ENCODE measurements around the gene C17orf75.

The C17orf75 gene

DNA sequence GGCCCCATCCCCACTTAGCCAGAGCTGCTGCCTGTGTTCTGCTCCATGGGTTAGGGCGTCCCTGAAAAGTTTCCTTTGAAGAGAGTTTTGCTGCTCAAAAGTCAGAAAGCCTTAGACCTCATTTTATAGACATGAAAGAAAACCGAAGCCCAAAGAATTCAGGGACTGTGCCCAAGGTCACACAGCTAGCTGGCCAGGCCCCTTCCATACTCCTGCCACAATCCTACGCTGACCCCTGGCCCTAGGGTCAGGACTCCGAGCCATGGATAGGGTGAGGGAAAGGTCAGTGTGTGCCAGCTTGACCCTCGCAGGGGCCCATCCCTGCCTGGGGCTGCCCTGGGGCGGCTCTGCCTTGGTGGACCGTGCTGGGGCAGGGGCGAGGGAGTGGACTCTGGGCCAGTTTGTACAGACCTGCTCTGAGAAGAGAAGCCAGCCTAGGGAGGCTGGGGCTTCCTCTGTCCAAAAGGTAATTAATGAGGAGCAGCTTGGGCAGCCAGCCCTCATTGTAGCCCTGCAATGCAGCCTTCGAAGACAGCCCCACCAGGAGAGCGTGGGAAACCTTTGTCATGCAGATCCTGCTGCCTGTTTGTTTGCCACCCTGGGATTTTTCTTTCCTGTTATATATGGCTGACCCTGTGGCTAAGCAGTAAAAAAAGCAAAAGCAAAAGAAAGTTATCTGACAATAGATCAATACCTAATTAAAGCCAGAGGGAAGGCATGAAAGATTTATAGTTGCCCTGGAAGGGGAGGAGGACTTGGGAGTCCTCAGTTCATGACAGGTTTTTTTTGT is 38.9 kb downstream of the C17orf75 start:
- peak; percentile 69 for DNase-seq (ENCODE audit: low spot score)

DNA sequence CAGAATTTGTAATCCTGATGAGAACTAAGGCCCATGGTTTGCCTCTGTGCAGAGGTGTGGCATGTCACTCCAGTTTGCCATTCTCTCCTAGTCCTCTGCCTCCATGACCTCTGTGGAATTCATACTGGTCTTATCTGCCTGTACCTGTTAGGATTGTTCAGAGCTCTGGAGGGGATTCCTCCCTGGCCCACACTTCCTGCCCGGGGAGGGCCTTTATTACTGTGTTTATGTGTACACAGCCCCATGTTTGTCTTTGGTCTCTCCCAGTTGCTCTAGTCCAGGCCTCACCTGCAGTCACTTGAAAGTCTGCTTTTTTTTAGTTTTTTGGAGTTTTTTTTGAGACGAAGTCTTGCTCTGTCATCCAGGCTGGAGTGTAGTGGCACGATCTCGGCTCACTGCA is 39.9 kb downstream of the C17orf75 start:
- no peak for DNase-seq (ENCODE audit: low spot score)

DNA sequence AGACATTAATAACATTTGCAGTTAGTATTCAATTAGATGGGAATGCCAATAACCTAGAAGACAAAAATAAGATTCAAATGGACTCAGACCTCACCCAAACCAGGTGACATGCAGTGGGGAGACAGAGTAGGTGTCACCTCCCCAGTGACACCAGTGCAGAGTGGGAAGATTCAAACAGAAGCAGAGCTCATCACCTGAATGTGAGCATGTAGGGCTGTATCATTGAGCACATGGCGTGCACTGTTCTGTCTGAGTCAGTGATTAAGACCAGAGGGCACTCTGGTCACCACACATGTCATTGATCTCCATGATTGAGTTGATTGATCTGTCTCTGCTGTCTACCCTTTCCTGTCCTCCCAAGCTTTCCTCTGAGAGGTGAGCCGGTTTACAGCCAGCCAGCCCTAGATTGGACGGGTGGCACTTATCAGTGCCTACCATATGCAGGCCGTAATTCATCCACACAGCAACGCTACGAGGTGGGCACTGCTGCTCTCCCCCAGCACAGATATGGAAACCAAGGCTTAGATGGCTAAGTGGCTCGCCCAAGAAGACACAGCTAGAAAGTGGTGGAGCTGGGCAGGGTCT is 42.3 kb downstream of the C17orf75 start:
- no peak for DNase-seq (ENCODE audit: low spot score)

DNA sequence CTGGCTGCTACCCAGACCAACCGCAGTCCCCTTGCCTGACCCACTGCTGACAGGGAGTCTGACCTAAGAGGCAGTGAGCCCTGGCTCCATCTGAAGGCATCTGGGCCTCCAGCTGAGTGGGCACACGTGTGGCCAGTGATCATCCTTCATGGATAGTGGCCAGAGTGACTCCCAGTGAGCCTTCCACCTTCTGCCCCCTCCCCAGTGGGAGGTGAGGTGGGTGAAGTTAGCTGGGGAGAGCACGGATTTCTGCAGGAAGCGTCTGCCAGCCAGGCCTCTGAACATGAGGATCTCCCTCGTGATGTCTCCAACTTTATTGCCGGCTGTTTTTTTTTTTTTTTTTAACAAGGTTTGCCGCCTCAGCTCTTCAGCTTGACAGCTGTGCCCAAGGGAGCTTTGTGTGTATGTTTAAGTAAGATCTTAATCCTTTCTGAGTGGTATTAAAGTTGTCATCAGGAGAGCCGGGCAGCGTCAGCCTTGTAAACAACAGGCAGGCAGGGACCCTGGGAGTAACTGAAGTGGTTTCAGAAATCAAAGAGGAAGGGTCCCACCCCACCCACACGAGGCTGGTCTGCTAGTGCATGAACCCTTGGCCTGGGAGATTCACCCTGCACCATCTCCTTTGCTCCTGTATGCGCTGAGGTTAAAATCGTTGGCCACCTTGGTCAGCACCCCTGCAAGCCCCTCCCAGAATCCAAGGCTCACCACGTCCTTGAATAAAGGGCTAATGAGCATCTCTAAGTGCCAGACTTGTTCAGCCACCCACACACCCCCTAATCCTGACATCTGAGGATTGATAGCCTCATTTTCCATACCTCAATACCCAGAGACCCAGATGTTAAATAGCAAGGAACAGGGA is 43.0 kb downstream of the C17orf75 start:
- DNase-seq (ENCODE audit: low spot score) = peak; percentile 5

DNA sequence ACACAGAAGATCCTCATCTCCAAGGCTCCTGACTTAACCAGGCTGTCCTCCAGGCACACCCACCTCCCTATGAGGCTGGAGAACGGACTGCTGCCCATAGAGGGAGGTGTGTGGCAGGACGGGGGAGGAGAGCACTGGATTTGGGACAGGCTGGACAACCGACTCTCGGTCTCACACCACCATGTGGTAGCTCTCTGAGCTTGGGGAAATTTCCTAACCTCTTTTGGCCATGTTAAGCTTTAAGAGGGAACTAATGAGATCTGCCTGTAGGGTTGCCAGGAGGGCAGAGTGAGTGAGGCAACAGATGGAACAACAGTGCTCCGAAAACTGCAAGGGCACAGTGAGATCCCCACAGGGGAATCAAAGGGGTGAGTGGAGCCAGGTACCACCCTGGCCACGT is 43.7 kb downstream of the C17orf75 start:
- peak; percentile 15 for DNase-seq (ENCODE audit: low spot score)

DNA sequence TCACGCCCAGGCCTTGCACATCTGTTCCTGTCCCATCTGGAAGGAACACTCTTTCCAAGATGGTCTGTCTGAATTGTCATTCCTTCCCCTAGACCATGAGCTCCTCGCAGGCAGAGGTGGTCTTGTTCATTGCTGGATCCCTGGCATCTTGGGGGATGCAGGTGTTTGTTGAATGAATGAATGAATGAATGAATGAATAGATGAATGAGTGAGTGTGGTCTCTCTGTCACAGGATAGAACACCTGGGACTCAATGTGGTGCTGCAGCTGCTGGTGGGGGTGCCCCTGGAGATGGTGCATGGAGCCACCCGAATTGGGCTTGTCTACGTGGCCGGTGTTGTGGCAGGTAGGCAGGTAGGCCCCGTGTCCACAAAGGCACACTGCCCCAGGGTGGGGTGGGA is 44.1 kb downstream of the C17orf75 start:
- no peak for DNase-seq (ENCODE audit: low spot score)

DNA sequence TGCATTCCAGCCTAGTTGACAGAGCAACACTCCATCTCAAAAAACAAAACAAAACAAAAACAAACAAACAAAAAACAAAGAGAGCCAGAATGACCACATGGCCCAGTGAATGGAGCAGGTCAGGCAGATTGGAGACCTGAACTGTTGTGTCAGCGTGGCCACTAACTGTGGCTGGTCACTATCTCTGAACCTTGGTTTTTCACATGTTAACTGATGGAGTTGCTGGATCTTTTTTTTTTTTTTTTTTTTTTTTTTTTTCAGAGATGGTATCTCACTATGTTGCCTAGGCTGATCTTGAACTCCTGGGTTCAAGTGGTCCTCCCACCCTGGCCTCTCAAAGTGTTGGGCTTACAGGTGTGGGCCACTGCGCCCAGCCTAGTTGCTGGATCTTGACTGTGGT is 44.5 kb downstream of the C17orf75 start:
- DNase-seq (ENCODE audit: low spot score) = no peak

DNA sequence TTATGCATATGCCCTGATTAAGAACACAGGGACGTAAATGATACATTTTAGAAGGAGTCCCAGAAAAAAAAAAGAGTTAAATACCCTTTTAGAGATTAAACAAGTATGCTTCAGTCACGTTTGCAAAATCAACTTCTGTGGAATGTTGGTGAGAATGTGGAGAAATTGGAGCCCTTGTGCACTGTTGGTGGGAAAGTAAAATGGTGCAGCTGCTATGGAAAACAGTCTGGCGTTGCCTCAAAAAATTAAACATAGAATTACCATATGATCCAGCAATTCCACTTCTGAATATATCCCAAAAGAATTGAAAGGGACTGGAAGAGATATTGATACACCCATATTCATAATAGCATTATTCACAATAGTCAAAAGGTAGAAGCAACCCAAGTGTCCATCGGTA is 49.9 kb downstream of the C17orf75 start:
- no peak for DNase-seq (ENCODE audit: low spot score)

DNA sequence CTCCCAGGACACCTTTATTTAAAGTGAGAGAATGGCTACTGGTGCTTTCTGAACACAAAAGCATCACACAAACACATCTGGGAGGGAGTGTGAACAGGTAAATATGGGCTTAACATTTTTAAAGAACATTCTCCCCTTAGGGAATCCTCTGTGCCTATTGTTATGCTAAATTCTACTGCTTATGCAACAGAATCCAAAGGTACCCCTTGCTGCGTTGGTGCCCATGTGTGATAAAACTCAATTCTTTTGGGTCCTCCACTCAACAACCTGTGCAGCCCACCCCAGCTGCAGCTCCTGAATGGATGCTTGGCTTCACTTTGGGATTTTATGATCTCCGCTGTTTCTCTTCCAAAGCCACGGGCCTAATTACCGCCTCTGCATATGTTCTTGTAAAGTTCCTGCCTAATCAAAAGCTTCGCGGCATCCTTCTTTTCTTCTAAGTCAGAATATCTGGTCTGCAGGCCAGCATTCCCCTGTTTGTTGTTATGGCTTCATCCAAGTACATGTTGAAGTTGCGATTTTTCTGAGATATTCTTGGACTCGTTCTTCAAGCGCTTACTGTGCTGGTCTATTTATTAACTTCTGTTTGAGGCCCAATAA is 52.4 kb downstream of the C17orf75 start:
- DNase-seq (ENCODE audit: low spot score) = no peak

DNA sequence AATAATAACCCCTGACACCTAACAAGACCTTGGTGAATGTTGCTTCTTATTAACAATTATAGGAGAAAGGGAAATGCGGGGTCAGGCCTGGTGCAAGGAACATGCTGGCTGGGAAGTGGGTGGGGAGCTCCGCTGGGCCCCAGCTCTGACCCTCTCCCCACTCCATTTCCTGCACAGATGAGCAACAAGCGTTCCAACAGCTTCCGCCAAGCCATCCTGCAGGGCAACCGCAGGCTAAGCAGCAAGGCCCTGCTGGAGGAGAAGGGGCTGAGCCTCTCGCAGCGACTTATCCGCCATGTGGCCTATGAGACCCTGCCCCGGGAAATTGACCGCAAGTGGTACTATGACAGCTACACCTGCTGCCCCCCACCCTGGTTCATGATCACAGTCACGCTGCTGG is 53.4 kb downstream of the C17orf75 start:
- no peak for DNase-seq (ENCODE audit: low spot score)

DNA sequence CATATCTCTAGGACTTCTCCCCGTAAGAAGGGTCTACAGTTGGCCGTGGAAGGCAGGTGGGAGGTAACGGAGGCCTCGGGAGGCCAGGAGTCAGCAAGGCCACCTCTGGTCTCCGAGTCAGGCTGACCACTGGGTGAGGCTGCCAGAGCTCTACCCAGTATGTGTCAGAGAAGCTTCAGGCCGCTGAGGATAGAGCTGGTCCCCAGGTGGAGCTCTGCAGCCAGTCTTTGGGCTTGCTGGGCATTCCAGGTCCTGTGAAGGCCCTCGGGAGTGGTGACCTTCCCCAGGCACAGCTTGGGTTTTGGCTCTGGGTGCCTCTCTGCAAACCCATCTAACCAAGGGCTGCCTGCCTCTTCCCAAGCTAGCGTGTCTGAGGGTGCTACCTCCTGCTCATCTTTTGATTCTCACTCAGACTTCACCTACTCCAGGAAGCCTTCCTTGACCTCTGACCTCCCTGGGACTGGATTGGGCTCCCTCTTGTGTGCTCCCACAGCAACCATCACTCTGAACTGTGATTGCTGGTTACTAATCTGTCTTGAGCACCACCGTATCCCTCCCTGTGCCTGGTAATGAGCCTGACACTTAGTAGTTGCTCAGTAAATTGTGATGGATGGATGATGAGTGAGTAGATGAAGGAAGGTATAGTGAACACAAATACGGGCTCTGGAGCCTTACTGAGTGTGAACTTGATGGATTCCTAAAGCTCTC is 54.0 kb downstream of the C17orf75 start:
- DNase-seq (ENCODE audit: low spot score) = no peak

DNA sequence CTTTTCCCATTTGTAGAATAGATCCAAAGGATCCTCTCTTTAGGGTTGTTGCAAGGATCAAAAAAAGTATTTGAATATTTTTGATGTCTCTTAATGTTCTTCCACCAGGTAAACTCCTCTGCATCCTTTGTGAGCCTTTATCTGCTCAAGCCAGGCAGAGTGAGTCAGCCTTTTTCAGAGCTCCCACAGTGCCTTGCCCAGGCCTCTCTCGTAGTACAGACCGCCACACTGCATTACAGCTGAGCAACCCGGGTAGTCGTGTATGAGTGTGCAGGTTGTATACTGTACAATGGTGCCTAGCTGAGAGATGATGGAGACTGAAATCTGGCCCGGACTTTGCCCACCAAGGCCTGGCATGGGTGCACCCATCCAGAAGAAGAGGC is 55.5 kb downstream of the C17orf75 start:
- no peak for DNase-seq (ENCODE audit: low spot score)

DNA sequence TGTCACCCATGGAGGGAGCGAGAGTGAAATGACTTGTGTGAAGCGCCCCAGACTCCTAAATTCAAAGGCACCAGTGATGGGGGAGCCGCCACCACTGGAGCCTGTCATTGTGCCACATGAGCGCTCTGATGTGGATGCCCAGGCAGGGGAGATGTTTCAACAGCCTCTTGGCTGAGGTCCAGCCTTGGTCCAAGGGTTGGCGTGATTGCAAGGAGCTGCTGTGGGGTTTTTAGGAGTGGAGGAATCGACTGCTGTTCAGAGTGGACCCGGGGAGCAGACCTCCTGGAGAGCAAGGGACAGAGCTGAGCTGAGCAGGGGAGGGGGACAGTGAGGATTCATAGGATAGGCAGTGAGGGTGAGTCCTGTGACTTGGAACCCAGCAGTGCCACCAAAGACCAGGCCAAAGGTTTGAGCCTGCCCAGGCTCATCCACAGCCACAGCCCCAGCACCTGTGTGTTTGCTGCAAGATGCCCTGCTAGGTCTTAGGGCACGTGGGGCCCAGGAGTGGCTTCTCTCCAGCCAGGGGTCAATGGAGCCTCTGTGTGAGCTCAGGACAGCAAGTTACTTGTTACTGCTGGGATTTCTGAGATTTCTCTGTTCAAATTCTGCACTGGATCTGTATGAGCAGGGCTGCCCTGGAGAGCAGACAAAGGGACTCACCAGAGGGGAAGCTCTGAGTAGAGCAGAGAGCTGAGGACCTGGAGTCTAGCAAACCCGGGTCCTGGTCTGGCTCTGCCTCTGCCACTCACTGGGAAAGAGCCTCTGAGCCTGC is 56.0 kb downstream of the C17orf75 start:
- no peak for DNase-seq (ENCODE audit: low spot score)

DNA sequence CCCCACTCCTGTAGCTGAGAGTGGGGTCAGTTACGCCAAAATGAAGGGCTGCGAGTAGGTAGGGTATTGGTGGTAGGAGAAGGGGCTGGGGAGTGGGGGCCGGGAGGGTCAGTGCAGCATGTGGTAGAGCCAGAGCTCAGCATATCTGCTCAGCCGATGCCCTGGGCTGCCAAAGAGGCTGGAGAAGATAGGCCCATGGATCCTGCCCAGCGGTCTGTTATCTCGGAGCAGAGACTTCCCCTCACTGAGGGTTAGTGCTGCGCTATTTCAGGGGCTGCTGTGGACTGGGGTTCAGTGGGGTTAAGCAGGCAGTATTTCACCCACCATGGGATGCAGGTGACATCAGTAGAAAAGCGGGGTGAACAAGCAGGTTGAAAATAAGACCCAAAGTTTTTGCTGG is 56.7 kb downstream of the C17orf75 start:
- DNase-seq (ENCODE audit: low spot score) = no peak

DNA sequence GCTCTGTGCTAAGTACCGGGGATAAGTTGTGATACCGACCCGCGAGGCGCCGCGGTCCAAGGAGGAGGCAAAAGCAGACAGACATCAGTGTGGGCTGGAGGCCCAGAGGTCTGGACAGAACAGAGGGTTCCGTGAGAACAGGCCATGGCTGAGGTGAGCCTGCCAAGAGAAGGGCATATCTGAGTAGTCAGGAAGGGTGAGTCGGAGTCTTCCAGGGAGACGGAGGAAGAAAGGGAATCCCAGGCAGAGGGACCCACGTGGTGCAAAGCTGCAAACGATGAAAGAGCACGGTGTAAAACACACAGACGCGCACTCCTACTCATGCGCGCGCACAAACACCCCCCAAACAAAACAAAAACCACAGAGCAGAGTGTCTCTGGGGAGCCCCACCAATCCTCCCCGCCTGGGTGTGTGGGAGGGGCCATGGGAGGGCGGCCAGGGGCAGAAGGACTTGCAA is 58.2 kb downstream of the C17orf75 start:
- DNase-seq (ENCODE audit: low spot score) = no peak

DNA sequence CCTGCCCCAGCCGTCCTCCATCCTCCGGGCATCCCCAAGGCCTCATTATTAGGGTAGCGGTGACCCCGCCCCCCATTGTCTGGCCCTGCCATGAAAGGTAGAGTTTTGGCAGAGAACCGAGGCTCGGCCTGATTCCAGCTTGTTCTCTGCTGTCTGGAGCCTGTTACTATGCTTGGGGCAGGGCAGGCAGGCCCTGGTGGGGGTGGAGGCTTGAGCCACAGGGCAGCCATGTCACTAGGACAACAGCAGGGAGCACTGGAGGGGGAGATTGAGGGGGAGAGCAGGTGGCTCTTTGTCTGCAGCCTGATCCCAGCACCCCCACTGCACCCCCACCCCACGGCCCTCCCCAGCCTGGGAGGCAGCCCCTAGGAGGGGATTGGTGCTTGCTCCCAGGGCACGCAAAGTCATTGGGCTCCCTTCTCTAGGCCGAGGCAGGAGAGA is 60.9 kb downstream of the C17orf75 start:
- DNase-seq (ENCODE audit: low spot score) = peak; percentile 75

DNA sequence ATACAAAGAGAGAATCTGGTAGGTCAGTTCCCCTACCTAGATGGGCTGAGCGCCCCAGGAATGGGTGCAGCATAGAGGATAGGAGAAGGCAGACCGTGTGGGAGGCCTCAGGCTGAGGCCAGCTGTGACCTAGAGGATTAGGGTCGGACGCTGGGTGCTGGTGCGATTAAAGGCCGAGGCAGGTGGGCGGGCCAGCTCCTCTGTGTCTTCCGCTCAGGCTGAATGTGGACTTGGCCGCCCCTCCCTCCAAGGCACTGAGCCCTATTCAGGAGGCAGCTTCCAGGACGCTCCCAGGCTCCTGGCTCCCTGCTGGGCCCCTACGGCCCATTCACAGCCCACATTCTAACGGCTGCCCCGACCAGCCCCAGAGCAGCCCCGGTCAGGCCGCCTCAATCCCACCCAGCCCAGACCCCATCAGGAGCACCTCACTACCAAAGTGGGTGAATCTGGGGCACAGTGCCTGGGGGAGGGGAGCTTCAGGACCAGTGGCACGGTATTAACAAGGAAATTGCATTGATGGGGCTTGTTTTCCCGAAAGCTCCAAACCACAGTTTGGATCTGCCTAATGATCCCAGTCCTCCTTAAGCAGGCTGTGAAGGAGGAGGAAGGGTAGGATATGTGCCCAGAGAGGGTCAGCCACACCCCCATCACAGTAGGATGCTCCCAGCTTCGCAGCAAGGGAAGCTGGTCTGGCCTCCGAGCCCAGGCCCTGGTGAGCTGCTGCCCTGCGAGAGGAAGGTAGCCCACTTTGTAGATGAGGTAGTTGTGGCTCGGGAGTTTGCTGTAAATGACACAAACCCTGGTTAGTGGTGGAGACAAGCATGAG is 61.9 kb downstream of the C17orf75 start:
- DNase-seq (ENCODE audit: low spot score) = peak; percentile 60

DNA sequence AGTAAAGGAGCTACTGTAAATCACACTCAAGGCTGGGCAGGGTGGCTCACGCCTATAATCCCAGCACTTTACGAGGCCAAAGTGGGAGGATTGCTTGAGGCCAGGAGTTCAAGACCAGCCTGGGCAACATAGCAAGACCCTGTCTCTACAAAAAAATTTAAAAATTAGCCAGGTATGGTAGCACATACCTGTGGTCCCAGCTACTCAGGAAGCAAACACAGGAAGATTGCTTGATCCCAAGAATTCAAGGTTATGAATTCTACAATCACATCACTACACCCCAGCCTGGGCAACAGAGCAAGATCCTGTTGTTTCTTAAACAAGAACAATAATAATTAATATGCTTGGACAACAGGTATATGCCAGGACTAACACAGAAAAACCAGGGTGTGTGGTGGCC is 63.2 kb downstream of the C17orf75 start:
- DNase-seq (ENCODE audit: low spot score) = no peak
